Caco-2 (cell line): ENCODE data around the gene XAF1. TPM values are rescaled to one million over a fixed set of nuclear protein-coding genes. Genes with fewer than 3 reads are reported as not detected.

Source experiments
- BruUV-seq: library from RNA; stranded (reverse); fragments of 400-500 nt; replicated peaks from 2 replicates; lab custom pipeline; 2021; lab: Mats Ljungman, UMichigan
- CTCF ChIA-PET: fragments of 300-600 bp; sonication (Branson Sonifier 250); formaldehyde crosslinking; loops from one replicate; lab custom pipeline; 2022; ENCODE audit warnings: antibody characterized with exemption; lab: Charles Lee
- POLR2A ChIA-PET: fragments of 300-600 bp; sonication (Branson Sonifier 250); formaldehyde crosslinking; loops from one replicate; lab custom pipeline; 2022; ENCODE audit warnings: antibody characterized with exemption; lab: Charles Lee
- DNase-seq, 2 experiments: peaks; one replicate each; pipeline versions ENCODE4 v3.0.0 to v3.0.0-alpha.2; 2020 to 2022
- H3K27me3 ChIP-seq: replicated peaks from 2 replicates; pipeline ENCODE4 v1.6.0; 2011; ENCODE audit warnings: low read length; ENCODE audit not compliant: control insufficient read depth, insufficient read depth
- H3K36me3 ChIP-seq: 2 replicates; pipeline ENCODE4 v1.5.1; 2011; ENCODE audit warnings: low read length; ENCODE audit not compliant: control insufficient read depth, insufficient read depth
- H3K4me1 ChIP-seq: fragments of 250-450 bp; sonication (Bioruptor Pico); 2 replicates; pipeline ENCODE4 v1.5.1; 2020; ENCODE audit warnings: mild to moderate bottlenecking
- H3K4me3 ChIP-seq: 2 replicates; pipeline ENCODE4 v1.5.1; 2011; ENCODE audit warnings: low read depth, mild to moderate bottlenecking, control low read depth, low read length
- H3K9me3 ChIP-seq: fragments of 250-450 bp; sonication (Bioruptor Pico); 2 replicates; pipeline ENCODE4 v1.5.1; 2020; ENCODE audit warnings: mild to moderate bottlenecking, moderate library complexity
- H3K27ac Mint-ChIP-seq: one replicate; pipeline ENCODE4 v1.8.0; 2022; ENCODE audit warnings: mixed read lengths; ENCODE audit not compliant: unreplicated experiment
- H3K27me3 Mint-ChIP-seq: one replicate; pipeline ENCODE4 v1.8.0; 2022; ENCODE audit warnings: mixed read lengths; ENCODE audit not compliant: insufficient read depth, unreplicated experiment
- H3K36me3 Mint-ChIP-seq: one replicate; pipeline ENCODE4 v1.8.0; 2022; ENCODE audit warnings: mild to moderate bottlenecking, mixed read lengths; ENCODE audit not compliant: insufficient read depth, unreplicated experiment
- H3K4me1 Mint-ChIP-seq: one replicate; pipeline ENCODE4 v1.8.0; 2022; ENCODE audit warnings: low read depth, mixed read lengths; ENCODE audit not compliant: unreplicated experiment
- H3K4me3 Mint-ChIP-seq: one replicate; pipeline ENCODE4 v1.8.0; 2022; ENCODE audit warnings: mild to moderate bottlenecking, moderate library complexity, mixed read lengths; ENCODE audit not compliant: unreplicated experiment
- H3K9me3 Mint-ChIP-seq: one replicate; pipeline ENCODE4 v1.8.0; 2022; ENCODE audit warnings: mixed read lengths; ENCODE audit not compliant: unreplicated experiment
- intact Hi-C: fragments of 100-400 bp; cut with micrococcal nuclease; formaldehyde crosslinking; loops from one replicate; pipeline ENCODE4 v1.10.0; 2022; ENCODE audit not compliant: unreplicated experiment
- total RNA-seq: library from RNA; stranded (reverse); gene quantifications from 2 replicates; pipeline ENCODE4 v1.2.3, GENCODE V29; 2022
- TF ChIP-seq, protein P1 (sequence below), 2 experiments: fragments of 200-600 bp in 1 of 2; IDR thresholded peaks; 1 replicate in 1 of 2; 2 replicates in 1 of 2; pipeline versions ENCODE4 v1.5.1 to v1.8.0; 2011 to 2022; ENCODE audit warnings: antibody characterized with exemption in 1 of 2, control low read depth in 1 of 2, inconsistent platforms in 1 of 2, low read depth in 1 of 2, low read length in 1 of 2, mild to moderate bottlenecking in 1 of 2, moderate library complexity in 1 of 2; ENCODE audit not compliant: insufficient read depth in 1 of 2, severe bottlenecking in 1 of 2, unreplicated experiment in 1 of 2

Gene XAF1
- total RNA-seq, 1 experiment from 2014 or later = 0.25 TPM

DNA sequence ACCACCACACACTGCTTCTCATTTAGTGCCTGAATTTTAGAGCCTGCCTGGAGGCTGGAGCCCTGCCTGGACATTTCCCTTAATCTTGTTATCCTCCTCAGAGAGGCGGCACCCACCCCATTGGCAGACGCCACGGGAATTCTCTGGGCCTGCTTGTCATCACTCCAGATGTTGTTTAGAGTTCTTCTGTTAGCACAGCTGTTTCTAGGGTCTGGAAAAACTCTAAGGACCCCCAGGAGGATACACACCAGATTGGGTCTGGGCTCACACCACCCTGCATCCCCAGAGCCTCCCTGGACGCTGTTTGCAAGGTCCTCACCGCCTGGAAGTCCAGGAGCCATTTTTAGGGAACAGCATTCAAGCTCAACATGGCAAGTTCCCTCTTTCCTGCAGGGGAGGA, 565 bp upstream of the XAF1 start:
- no peaks in the 10 kb centered on the region for H3K4me1 Mint-ChIP-seq
- H3K9me3 Mint-ChIP-seq = no peaks in the 10 kb centered on the region
- CTCF ChIA-PET = no interaction called here
- POLR2A ChIA-PET = no interaction called here
- H3K27ac Mint-ChIP-seq = no peak overlapping the region
- no peak overlapping the region for H3K4me3 ChIP-seq
- TF ChIP-seq, protein P1, sequence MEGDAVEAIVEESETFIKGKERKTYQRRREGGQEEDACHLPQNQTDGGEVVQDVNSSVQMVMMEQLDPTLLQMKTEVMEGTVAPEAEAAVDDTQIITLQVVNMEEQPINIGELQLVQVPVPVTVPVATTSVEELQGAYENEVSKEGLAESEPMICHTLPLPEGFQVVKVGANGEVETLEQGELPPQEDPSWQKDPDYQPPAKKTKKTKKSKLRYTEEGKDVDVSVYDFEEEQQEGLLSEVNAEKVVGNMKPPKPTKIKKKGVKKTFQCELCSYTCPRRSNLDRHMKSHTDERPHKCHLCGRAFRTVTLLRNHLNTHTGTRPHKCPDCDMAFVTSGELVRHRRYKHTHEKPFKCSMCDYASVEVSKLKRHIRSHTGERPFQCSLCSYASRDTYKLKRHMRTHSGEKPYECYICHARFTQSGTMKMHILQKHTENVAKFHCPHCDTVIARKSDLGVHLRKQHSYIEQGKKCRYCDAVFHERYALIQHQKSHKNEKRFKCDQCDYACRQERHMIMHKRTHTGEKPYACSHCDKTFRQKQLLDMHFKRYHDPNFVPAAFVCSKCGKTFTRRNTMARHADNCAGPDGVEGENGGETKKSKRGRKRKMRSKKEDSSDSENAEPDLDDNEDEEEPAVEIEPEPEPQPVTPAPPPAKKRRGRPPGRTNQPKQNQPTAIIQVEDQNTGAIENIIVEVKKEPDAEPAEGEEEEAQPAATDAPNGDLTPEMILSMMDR (IDR thresholded peaks at IDR 0.05; ENCODE audit: insufficient read depth in 1 of 2, low read depth in 1 of 2, low read length in 1 of 2, severe bottlenecking in 1 of 2, unreplicated experiment in 1 of 2) = no peak
- H3K27me3 Mint-ChIP-seq = no peaks in the 10 kb centered on the region
- intact Hi-C loops = no loop called here
- no peak for DNase-seq
- H3K4me3 Mint-ChIP-seq = no peak overlapping the region
- BruUV-seq = no TSS peak
- no peaks in the 10 kb centered on the region for H3K36me3 ChIP-seq
- H3K4me1 ChIP-seq = no peaks in the 10 kb centered on the region
- no peaks in the 10 kb centered on the region for H3K9me3 ChIP-seq
- no peaks in the 10 kb centered on the region for H3K27me3 ChIP-seq
- no peaks in the 10 kb centered on the region for H3K36me3 Mint-ChIP-seq

DNA sequence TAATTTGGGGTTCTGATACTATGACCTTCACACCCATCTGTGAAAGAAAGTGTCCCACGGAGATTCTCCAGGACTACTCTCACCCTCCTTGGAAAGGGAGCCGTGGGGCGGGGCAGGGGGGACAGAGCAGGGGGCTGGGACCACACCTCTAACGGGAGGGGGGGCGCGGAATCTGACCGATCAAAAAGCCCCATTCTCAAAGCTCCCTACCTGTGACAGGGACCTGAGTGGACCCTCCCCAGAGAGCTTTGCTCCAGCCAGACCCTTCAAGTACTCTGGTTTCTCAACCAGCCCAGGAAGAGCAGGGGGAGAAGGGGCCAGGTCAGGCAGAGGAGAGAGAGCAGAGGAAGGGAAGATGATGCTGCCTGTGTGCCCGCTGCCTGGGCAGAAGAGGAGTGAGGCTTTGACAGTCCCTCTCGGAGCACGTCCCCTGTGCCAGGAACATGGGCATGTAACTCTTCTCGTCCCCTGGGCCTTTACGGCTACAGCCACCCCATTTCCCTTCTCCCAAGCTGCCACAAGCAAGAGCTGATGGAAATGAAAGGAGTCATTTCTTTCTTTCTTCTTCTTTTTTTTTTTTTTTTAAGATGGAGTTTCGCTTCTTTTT, 682 bp downstream of the XAF1 start:
- TF ChIP-seq, protein P1 (IDR thresholded peaks at IDR 0.05; ENCODE audit: insufficient read depth in 1 of 2, low read depth in 1 of 2, low read length in 1 of 2, severe bottlenecking in 1 of 2, unreplicated experiment in 1 of 2) = no peak
- no peak overlapping the region for H3K4me3 ChIP-seq
- Mint-ChIP-seq H3K9me3 (no peaks in the 10 kb centered on the region), H3K4me1 (no peaks in the 10 kb centered on the region), H3K36me3 (no peaks in the 10 kb centered on the region), H3K27me3 (no peaks in the 10 kb centered on the region), H3K4me3 (no peak overlapping the region), H3K27ac (no peak overlapping the region)
- H3K9me3 ChIP-seq = no peaks in the 10 kb centered on the region
- BruUV-seq = no TSS peak
- H3K27me3 ChIP-seq = no peaks in the 10 kb centered on the region
- POLR2A ChIA-PET = no interaction called here
- H3K4me1 ChIP-seq = no peaks in the 10 kb centered on the region
- H3K36me3 ChIP-seq = no peaks in the 10 kb centered on the region
- CTCF ChIA-PET = no interaction called here
- no peak for DNase-seq
- intact Hi-C loops = no loop called here

DNA sequence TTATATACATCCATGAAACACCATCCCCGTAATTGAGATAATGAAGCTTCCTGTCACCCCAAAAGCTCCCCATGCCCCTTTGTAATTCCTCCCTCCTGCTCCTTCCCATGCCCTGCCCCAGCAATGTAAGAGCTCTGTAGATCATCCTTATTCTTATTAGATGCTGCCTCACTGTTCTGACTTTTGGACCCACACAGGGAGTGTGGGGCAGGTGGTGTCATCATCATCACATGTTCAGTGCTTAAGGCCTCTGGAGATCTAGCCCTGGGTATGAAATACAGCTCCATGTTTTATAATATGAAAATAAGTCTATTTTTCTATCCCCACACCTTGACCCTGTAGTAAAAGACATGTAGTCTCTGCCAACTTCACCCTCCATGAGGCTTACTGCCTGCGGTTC, 1.9 kb downstream of the XAF1 start:
- H3K36me3 ChIP-seq = no peaks in the 10 kb centered on the region
- no peaks in the 10 kb centered on the region for H3K27me3 Mint-ChIP-seq

More for the DNA sequence above, 1.9 kb downstream of the XAF1 start:
- Mint-ChIP-seq H3K4me1 (no peaks in the 10 kb centered on the region), H3K4me3 (no peak overlapping the region), H3K27ac (no peak overlapping the region), H3K9me3 (no peaks in the 10 kb centered on the region), H3K36me3 (no peaks in the 10 kb centered on the region)
- Histone ChIP-seq H3K27me3 (no peaks in the 10 kb centered on the region), H3K4me1 (no peaks in the 10 kb centered on the region), H3K4me3 (no peak overlapping the region), H3K9me3 (no peaks in the 10 kb centered on the region)
- intact Hi-C loops = no loop called here
- ChIA-PET CTCF (no interaction called here), POLR2A (no interaction called here)
- no TSS peak for BruUV-seq
- no peak for DNase-seq
- TF ChIP-seq, protein P1 (IDR thresholded peaks at IDR 0.05; ENCODE audit: insufficient read depth in 1 of 2, low read depth in 1 of 2, low read length in 1 of 2, severe bottlenecking in 1 of 2, unreplicated experiment in 1 of 2) = no peak
